ENCODE data around the gene CCDC92.
A peak's percentile ranks its signal among the peaks of the same experiment; 100 is the strongest.

CCDC92 gene

DNA sequence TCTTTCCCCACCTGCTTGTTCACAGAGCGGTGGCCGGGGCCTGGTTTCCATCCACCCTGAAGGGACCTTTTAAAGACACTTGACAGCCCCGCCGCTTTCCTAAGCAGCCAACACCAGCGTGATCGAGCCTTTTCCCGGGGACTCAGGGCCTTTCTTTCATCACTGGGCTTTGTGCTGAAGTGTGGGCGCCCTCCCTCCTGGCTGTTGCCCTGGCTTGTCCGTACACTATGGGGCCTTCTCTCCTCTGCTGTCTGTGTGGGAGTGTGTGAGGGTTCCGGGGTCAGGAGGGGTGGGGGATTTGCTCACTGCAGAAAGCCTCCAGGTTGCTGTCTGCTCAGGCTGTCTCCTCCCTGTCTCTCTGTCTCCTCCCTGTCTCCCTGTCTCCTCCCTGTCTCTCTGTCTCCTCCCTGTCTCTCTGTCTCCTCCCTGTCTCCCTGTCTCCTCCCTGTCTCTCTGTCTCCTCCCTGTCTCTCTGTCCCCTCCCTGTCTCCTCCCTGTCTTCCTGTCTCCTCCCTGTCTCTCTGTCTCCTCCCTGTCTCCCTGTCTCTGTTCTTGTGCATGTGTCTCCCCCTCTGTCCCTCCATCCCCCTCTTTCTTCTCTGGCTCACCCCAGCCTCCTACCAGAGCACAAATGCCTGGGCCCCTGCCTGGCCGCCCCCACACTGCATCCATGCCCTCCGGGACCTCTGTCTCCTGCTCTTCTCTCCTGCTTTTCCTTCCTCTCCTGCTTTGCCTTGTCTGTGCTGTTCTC lies 64.7 kb downstream of the CCDC92 start:
- no peak for DNase-seq

- DNase-seq: no peak
These were observed 65.8 kb downstream of the CCDC92 start for GRCh38 chr12:123906711-123907420.

GRCh38 chr12:123905319-123905925 lies 67.2 kb downstream of the CCDC92 start:
- DNase-seq: peak; percentile 80

DNA sequence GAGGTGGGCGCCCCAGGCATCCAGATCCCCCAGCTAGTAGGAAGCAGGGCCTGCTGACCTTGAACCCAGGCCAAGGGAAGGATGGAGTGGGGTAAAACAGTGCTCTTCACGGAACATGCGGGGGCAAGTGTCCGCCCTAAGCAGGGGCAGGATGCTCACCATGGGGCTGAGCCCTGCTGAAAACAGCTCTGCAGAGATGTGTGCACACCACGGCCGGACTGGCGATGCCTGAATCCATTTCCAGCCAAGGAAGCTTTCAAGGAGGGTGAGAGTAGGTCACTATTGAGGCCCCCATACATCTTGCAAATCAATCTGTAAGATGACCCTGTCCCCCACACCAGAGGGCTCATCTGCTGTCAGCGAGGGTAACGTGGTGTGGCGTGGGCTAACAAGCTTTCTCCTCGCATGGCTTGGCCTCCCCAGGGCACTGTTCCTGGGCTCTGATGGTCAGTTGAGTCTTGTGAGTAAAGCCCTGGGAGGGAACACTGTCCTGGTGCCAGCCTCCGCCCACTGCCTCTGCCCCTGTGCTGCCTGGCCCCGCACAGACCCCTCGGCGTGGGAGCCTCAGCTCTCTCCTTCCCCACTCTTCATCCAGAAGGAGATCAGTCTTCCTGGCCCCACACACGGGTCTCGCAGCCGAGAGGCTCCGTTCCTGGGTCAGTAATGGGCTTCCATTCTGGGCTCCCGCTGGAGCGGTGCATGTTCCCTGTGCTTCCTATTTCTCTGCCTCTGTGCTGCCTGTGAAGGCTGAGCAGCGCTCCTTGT lies 69.1 kb downstream of the CCDC92 start:
- DNase-seq: no peak

DNA sequence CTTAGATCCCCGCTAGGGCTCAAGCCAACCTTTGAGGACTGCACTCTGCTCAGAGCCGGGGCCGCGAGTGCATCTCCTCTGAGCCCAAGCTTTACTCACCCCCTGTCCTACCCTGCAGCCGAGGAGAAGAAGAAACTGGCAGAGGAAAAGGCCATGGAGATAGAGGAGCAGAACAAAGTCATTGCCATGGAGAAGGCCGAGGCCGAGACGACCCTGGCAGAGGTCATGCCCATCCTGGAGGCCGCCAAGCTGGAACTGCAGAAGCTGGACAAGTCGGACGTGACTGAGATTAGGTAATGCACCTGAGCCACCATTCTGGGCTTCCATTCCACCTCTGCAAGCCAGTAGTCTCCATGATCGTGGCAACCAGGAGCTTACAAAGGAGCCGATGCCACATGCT lies 69.8 kb downstream of the CCDC92 start:
- DNase-seq: no peak

DNA sequence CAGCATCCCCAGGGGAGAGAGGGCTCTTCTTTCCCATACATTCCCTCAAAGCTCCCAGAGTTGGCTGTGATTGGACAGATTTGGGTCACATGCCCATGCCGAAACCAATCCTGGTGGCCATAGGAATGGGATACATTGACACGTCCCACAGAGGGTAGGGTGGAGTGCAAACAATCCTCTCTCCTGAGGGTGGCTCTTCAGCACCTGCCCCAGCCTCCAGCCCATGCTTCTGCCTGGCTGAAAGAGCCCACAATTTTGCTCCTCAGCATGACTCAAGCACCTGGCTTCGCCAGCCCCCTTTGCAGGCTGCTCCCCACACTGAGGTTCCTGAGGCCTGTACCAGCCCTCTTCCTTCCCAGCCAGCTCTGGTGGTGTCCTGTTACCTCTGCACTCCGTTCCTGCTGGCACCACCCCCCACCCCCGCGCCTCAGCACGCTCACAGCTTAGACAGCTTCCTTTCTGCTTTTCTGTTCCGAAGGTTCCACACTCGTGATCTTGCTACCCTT lies 71.7 kb downstream of the CCDC92 start:
- DNase-seq: no peak

DNA sequence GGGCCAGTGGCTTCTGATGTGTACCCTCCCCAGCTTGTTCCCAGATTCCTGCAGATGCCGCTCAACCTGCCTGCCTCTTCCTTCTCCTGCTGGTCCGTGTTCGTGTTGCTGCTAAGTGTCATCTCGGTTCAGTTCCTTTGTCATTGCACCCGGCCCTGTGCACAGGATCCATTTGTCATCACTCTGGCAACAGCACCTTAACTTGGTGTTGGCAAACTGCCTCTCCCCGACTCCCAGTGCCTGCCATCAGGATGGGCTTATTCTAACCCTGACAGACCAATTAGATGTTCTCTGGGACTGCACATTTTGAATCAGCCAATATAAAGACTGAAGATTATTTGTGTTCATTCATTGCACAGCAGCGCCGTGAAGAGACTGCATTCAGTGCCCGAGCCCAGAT lies 73.3 kb downstream of the CCDC92 start:
- DNase-seq: no peak

- no peak for DNase-seq
These were observed 74.0 kb downstream of the CCDC92 start for GRCh38 chr12:123898673-123899072.

DNA sequence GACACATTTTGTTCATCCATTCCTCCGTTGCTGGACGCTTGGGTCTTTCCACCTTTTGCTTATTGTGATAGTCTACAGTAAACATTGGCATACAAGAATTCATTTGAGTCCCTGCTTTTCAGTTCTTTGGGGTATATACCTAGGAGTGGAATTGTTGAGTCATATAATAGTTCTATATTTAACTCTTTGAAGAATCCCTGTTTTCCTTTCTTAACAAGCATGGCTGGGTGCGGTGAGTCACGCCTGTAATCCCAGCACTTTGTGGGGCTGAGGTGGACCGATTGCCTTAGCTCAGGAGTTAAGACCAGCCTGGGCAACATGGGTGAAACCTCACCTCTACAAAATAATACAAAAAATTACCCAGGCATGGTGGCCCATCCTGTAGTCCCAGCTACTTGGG lies 75.4 kb downstream of the CCDC92 start:
- DNase-seq: peak; percentile 12

GRCh38 chr12:123896767-123897166 lies 75.9 kb downstream of the CCDC92 start:
- peak; percentile 39 for DNase-seq

DNA sequence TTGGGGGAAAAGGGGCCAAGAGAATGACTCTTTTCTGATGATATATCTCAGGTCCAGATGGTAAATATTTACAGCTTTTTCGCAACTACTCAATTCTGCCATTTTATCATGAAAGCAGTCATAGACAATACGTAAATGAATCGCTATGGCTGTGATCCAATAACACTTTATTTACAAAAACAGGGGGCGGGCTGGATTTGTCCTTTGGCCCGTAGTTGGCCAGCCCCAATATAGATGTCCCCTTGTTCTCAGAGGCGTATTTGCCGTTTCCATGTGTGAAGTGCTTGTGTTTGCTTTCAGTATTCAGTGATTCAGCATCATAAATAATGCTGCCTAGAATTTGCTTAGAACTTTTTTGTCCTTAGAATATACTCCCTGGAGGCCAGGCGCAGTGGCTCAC lies 77.2 kb downstream of the CCDC92 start:
- no peak for DNase-seq

DNA sequence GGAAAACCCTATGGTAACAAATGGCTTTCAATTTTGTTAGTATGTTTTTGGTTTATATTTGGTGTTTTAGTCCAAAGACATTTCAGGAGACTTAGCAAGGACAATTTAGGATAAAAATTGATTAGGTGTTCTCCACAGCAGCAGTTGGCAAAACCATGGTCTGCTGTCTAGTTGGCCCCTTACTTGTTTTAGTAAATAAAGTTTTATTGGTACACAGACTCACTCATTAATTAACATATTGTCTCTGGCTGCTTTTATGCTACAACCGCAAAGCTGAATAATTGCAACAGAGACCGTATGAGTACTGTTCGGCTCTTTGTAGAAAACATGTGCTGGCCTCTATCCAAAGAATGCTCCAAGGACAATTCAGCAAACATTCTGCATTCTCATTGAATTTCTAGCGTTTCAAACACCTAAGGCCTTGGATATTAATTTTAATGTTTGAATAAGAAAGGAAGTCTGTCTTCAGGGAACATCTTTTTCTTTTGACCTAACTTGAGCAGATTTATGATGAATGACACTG lies 77.7 kb downstream of the CCDC92 start:
- DNase-seq: no peak

DNA sequence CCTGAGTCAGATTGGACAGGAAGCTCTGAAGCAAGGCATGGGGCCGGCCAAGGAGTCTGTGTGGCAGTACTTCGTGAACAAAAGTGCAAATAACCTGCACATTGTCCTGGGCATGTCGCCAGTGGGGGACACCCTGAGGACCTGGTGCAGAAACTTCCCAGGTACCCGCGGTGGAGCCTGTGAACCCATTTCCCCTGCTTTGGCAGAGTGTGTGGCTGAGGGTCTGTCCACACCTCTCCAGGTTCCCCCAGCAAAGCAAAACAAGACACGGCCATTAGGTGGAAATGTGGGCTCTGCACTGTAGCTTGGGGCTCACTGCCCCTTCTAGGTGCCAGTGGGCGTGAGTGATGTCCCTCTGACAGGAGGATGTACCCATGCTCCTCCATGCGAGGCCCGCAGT lies 79.4 kb downstream of the CCDC92 start:
- no peak for DNase-seq

DNA sequence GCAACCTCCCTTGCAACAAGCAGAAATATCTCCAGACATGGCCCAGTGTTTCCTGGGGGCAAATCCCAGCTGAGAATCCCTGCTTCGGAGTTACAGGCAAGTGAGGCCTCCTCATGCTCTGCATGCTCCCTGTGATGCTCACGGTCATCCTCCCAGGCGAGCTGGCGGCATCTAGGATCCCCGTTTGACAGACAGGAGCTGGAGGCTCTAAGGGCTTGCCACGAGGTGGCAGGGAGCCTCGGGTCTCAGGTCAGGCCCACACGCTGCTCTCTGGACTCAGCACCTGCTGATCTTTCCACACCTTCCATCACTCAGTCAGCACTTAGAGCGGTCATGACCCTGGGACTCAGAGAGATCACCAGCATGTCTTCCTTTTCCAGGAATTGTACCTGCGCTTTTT lies 79.8 kb downstream of the CCDC92 start:
- no peak for DNase-seq

DNA sequence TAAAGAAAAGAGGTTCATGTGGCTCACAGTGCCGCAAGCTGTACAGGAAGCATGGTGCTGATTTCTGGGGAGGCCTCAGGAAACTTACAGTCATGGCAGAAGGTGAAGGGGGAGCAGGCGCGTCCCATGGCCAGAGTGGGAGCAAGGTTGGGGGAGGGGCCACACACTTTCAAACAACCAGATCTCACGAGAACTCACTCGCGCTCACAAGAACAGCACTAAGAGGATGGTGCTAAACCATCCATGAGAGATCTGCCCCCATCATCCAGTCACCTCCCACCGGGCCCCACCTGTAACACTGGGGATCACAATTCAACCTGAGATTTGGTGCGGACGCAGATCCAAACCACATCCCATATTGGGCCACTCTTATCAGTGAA lies 80.5 kb downstream of the CCDC92 start:
- DNase-seq: no peak

DNA sequence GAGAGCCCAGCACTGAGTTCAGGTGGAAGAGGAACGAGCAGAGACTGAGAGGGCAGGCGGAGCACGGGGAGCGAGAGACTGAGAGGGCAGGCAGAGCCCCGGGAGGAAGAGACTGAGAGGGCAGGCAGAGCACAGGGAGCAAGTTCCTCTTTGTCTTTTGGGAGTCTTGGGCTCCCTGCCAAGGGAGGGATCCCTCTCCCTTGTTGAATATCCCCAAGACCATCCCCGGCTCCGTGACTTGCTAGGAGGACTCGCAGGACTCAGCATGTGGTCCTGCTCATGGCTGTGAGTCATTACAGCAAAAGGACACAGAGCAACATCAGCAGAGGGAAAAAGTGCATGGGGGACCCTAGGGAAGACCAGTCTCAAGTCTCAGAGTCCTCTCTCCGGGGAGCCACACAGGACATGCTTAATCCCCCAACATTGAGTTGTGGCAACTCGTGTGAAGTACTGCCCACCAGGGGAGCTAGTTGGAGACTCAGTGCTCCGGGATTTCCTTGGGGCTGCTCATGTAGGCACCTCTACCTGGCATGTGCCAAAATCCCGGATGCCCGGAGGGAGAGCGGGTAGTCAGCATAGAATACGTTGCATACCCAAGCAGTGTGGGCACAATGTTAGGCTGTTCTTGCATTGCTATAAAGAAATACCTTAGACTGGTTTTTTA lies 81.0 kb downstream of the CCDC92 start:
- DNase-seq: no peak

DNA sequence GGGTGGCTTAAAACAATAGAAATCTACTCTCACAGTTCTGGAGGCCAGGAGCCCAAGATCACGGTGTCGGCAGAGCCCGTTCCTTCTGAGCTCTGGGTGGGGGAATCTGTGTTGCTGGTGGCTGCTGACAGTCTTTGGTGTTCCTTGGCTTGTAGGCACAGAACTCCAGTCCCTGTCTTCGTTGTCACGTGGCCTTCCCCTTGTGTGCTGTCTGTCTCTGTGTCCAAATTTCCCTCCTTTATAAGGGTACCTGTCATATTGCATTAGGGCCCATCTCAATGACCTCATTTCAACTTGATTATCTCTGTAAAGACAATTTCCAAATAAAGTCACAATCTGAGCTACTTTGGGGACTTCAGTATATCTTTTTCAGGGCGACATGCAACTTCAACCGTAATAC lies 81.6 kb downstream of the CCDC92 start:
- DNase-seq: no peak

- no peak for DNase-seq
These were observed 82.1 kb downstream of the CCDC92 start for GRCh38 chr12:123890536-123890902.

GRCh38 chr12:123889848-123890535 lies 82.6 kb downstream of the CCDC92 start:
- DNase-seq: peak; percentile 13

- no peak for DNase-seq
These were observed 83.6 kb downstream of the CCDC92 start for GRCh38 chr12:123888989-123889388.

DNA sequence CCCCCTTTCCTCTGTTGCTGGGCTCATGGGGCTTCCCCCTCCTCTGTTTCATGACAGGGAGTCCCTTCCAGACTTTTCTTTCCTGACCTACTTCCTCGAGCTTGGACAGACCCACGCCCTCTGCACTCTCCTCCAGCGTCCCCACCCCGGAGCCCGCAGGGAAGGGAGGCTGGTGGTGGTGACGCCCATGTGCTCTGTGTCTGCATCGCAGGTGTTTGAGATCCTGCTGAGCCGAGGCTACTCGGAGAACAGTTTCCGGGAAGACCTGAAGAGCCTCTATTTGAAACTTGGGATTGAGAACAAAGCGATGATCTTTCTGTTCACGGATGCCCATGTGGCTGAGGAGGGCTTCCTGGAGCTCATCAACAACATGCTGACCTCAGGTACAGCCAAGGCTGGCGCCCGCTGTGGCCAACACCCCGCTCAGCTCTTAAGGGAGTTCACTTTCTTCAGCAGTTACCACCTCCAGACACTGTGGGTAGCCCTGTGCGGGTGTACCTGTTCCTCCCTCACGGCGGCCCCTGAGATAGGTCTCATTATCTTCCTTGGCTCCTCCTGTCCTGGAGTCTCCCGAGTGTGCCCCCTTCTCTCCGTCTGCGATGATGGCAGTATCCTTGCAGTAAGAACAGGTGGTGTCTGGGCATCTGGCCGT lies 85.6 kb downstream of the CCDC92 start:
- no peak for DNase-seq
